GM21619 (cell line): ENCODE results near the gene IL1RAPL2.
"Not testable (repeated sequence)": the region's sequence is repeated elsewhere in the genome, so short reads cannot be mapped to it uniquely, and the experiment has no call there.

ENCODE experiments used
- ATAC-seq: cut with Tn5 transposase; IDR thresholded peaks from one replicate; pipeline ENCODE4 v1.9.1; 2021; ENCODE audit not compliant: unreplicated experiment

Gene IL1RAPL2

GRCh38 chrX:104565791-104566680 lies at the start of gene IL1RAPL2:
Gene IL1RAPL2, plus strand, starts transcription at chrX:104566199.
- no peak for ATAC-seq

GRCh38 chrX:104522386-104522785 lies 43.6 kb upstream of the IL1RAPL2 start:
- ATAC-seq: no peak

GRCh38 chrX:104523858-104524257 lies 42.1 kb upstream of the IL1RAPL2 start:
- ATAC-seq: no peak

- no peak for ATAC-seq
Observed at GRCh38 chrX:104539081-104539480, 26.9 kb upstream of the IL1RAPL2 start.

- not testable (repeated sequence) for ATAC-seq
Observed at GRCh38 chrX:104542447-104542846, 23.6 kb upstream of the IL1RAPL2 start.

- no peak for ATAC-seq
Observed at GRCh38 chrX:104564335-104564734, 1.7 kb upstream of the IL1RAPL2 start.

- no peak for ATAC-seq
Observed at GRCh38 chrX:104564921-104565703, 887 bp upstream of the IL1RAPL2 start.

- ATAC-seq: no peak
Observed at GRCh38 chrX:104566681-104567501, 892 bp downstream of the IL1RAPL2 start.

- no peak for ATAC-seq
Observed at GRCh38 chrX:104567506-104567905, 1.5 kb downstream of the IL1RAPL2 start.

GRCh38 chrX:104568304-104568915 lies 2.4 kb downstream of the IL1RAPL2 start:
- ATAC-seq: no peak

- ATAC-seq: no peak
Observed at GRCh38 chrX:104618106-104618895, 52.3 kb downstream of the IL1RAPL2 start.

- ATAC-seq: no peak
Observed at GRCh38 chrX:104621781-104622180, 55.8 kb downstream of the IL1RAPL2 start.

GRCh38 chrX:104641176-104641575 lies 75.2 kb downstream of the IL1RAPL2 start:
- no peak for ATAC-seq

- no peak for ATAC-seq
Observed at GRCh38 chrX:104647084-104647483, 81.1 kb downstream of the IL1RAPL2 start.

- no peak for ATAC-seq
Observed at GRCh38 chrX:104659005-104659744, 93.2 kb downstream of the IL1RAPL2 start.

GRCh38 chrX:104660092-104660491 lies 94.1 kb downstream of the IL1RAPL2 start:
- no peak for ATAC-seq

- ATAC-seq: no peak
Observed at GRCh38 chrX:104662694-104663093, 96.7 kb downstream of the IL1RAPL2 start.

- no peak for ATAC-seq
Observed at GRCh38 chrX:104665691-104666090, 99.7 kb downstream of the IL1RAPL2 start.

- ATAC-seq: no peak
Observed at GRCh38 chrX:104668550-104668949, 102.6 kb downstream of the IL1RAPL2 start.
